CD4-positive, alpha-beta T cell (primary cell): ENCODE data around the gene SCD5. TPM values are rescaled to one million over a fixed set of nuclear protein-coding genes. Genes with fewer than 3 reads are reported as not detected.

Experiments
- ATAC-seq: fragments of 200-7000 bp; cut with Tn5 transposase; one replicate; pipeline ENCODE4 v1.10.0; 2022; ENCODE audit warnings: mild to moderate bottlenecking; ENCODE audit not compliant: poor library complexity
- CTCF ChIA-PET: fragments of 350-600 bp; sonication (Branson Sonifier 250); formaldehyde crosslinking; loops from one replicate; lab custom pipeline; 2021; ENCODE audit warnings: antibody characterized with exemption, inconsistent platforms; lab: Charles Lee
- POLR2A ChIA-PET: fragments of 350-600 bp; sonication (Branson Sonifier 250); formaldehyde crosslinking; loops from one replicate; lab custom pipeline; 2021; ENCODE audit warnings: antibody characterized with exemption, inconsistent platforms; lab: Charles Lee
- DNase-seq, 14 experiments: peaks; one replicate each; pipeline ENCODE4 v3.0.0-alpha.2; 2013 to 2020; ENCODE audit warnings: mixed read lengths in 2 of 14
- H3K27ac ChIP-seq, 2 donors: one replicate each; pipeline versions ENCODE4 v1.5.1 to v1.7.0; 2013; ENCODE audit warnings: low read length in 2 of 2, low read depth in 1 of 2, mild to moderate bottlenecking in 1 of 2
- H3K27me3 ChIP-seq, 2 experiments: 1 replicate in 1 of 2; 2 replicates in 1 of 2; pipeline versions ENCODE4 v1.6.1 to v1.7.0; 2013; ENCODE audit warnings: low read length in 2 of 2, control low read depth in 1 of 2, mild to moderate bottlenecking in 1 of 2, moderate library complexity in 1 of 2; ENCODE audit not compliant: insufficient read depth in 2 of 2, control insufficient read depth in 1 of 2
- H3K36me3 ChIP-seq: one replicate; pipeline ENCODE4 v1.6.1; 2013; ENCODE audit warnings: low read length, control low read depth; ENCODE audit not compliant: insufficient read depth
- H3K4me1 ChIP-seq: one replicate; pipeline ENCODE4 v1.6.1; 2013; ENCODE audit warnings: low read length, control low read depth; ENCODE audit not compliant: insufficient read depth
- H3K4me3 ChIP-seq: one replicate; pipeline ENCODE4 v1.5.1; 2013; ENCODE audit warnings: mild to moderate bottlenecking, low read length, moderate library complexity
- H3K9me3 ChIP-seq, 2 experiments: 1 replicate in 1 of 2; 2 replicates in 1 of 2; pipeline versions ENCODE4 v1.6.1 to v1.7.0; 2013; ENCODE audit warnings: low read length in 2 of 2, mild to moderate bottlenecking in 2 of 2, control low read depth in 1 of 2, moderate library complexity in 1 of 2; ENCODE audit not compliant: control insufficient read depth in 1 of 2, insufficient read depth in 1 of 2
- H3K27ac Mint-ChIP-seq: one replicate; pipeline ENCODE4 v1.8.0; 2020; ENCODE audit warnings: mixed read lengths
- H3K27me3 Mint-ChIP-seq: one replicate; pipeline ENCODE4 v1.8.0; 2021; ENCODE audit warnings: mixed read lengths
- H3K36me3 Mint-ChIP-seq: one replicate; pipeline ENCODE4 v1.8.0; 2021; ENCODE audit warnings: low read depth, mixed read lengths
- H3K4me1 Mint-ChIP-seq: one replicate; pipeline ENCODE4 v1.8.0; 2021; ENCODE audit warnings: low read depth, mixed read lengths
- H3K4me3 Mint-ChIP-seq: one replicate; pipeline ENCODE4 v1.8.0; 2020; ENCODE audit warnings: mild to moderate bottlenecking, mixed read lengths
- H3K9me3 Mint-ChIP-seq: one replicate; pipeline ENCODE4 v1.8.0; 2020; ENCODE audit warnings: mixed read lengths
- intact Hi-C, 2 experiments: fragments of 100-400 bp; cut with DNase I in 1 of 2; cut with micrococcal nuclease in 1 of 2; formaldehyde crosslinking; loops; one replicate each; pipeline versions ENCODE4 v1.15.1 to v1.9.0; 2023 to 2025; cut with DNase I, micrococcal nuclease
- total RNA-seq, 174 experiments: library from RNA in 2 of 174; stranded (reverse) in 2 of 174; gene quantifications; one replicate each; pipeline ENCODE4 v1.2.3 and lab custom pipeline; 2021 to 2026
- TF ChIP-seq, protein P1 (sequence below): fragments of 200-600 bp; IDR thresholded peaks from one replicate; pipeline ENCODE4 v1.8.0; 2022; ENCODE audit warnings: antibody characterized with exemption, mild to moderate bottlenecking

The SCD5 gene
- total RNA-seq, 2 experiments from 2014 or later, result 0.14 to 0.25 TPM

DNA sequence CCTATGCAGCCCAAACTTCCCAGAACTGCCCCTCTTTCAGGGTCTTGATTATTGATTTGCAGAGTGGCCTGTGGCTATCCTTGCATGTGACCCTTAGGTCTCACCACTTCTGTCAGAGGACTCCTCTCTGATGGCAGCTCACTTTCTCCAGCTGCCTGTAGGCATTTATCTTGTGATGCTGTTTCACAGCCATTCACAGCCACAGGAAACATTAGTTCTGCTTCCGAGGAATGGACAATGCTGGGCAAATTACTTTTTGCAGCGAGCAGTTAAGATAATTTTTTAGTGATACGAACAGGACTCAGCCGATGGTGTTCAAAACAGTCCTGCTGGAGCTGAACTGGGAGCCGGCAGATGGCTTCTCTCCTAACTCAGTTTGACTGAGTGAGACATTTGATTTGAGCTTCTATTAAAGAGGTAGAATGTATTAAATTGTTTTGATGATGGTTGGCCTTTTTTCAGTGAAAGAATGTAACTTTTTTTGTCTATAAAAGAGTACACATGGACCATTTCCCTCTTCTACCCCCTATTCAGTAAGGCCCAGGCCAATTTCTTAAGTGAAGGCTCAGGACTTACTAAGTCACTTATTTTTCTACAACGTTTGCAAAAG is 178.4 kb downstream of the SCD5 start:
- H3K27ac Mint-ChIP-seq, result no peak overlapping the region
- CTCF ChIA-PET, result no interaction called here
- POLR2A ChIA-PET, result no interaction called here
- H3K4me1 Mint-ChIP-seq, result peaks cover 5% of the 10 kb centered on the region
- H3K9me3 Mint-ChIP-seq, result no peaks in the 10 kb centered on the region
- H3K4me3 Mint-ChIP-seq, result no peak overlapping the region
- no peak overlapping the region for H3K27ac ChIP-seq
- TF ChIP-seq, protein P1, sequence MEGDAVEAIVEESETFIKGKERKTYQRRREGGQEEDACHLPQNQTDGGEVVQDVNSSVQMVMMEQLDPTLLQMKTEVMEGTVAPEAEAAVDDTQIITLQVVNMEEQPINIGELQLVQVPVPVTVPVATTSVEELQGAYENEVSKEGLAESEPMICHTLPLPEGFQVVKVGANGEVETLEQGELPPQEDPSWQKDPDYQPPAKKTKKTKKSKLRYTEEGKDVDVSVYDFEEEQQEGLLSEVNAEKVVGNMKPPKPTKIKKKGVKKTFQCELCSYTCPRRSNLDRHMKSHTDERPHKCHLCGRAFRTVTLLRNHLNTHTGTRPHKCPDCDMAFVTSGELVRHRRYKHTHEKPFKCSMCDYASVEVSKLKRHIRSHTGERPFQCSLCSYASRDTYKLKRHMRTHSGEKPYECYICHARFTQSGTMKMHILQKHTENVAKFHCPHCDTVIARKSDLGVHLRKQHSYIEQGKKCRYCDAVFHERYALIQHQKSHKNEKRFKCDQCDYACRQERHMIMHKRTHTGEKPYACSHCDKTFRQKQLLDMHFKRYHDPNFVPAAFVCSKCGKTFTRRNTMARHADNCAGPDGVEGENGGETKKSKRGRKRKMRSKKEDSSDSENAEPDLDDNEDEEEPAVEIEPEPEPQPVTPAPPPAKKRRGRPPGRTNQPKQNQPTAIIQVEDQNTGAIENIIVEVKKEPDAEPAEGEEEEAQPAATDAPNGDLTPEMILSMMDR, result no peak
- H3K9me3 ChIP-seq, result no peaks in the 10 kb centered on the region
- no peak overlapping the region for H3K4me3 ChIP-seq
- H3K36me3 ChIP-seq, result no peaks in the 10 kb centered on the region
- H3K4me1 ChIP-seq, result no peaks in the 10 kb centered on the region
- H3K36me3 Mint-ChIP-seq, result no peaks in the 10 kb centered on the region
- no peaks in the 10 kb centered on the region for H3K27me3 ChIP-seq
- H3K27me3 Mint-ChIP-seq, result no peaks in the 10 kb centered on the region
- DNase-seq (no peak), ATAC-seq (no peak)
- intact Hi-C loops, result no loop called here

DNA sequence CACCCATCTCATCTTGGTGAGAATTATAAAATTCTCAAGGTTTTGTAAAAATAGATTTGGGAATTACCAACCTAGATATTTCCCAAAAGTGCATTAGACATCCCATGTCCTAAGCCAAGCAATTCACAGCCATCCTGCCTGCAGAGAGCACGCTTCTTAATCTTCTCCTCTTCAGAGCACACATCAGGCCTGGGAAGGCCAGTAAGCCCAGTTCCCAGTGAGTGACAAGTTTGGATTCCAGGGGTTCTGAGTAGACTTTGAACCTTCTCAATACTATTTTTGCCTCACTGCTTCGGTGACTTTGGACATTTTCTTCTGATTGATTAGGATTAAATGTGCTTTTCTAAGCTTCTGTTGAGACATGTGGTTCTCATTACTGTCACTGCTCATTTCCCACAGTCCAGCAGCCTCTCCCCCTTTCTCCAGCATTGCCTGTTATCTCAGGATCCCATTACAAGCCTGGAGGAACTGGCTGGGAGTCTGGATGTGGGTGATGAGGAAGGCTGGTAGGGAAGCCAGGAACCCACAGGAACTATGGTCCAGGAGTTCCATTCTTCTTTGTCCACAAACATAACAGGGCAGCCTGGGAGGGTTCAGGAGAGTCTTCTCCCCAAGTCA is 180.4 kb downstream of the SCD5 start:
- Histone ChIP-seq H3K4me3 (no peak overlapping the region), H3K27me3 (no peaks in the 10 kb centered on the region), H3K27ac (no peak overlapping the region), H3K4me1 (no peaks in the 10 kb centered on the region), H3K9me3 (no peaks in the 10 kb centered on the region), H3K36me3 (no peaks in the 10 kb centered on the region)
- intact Hi-C loops, result no loop called here
- TF ChIP-seq, protein P1, result no peak
- ChIA-PET POLR2A (no interaction called here), CTCF (no interaction called here)
- no peaks in the 10 kb centered on the region for H3K9me3 Mint-ChIP-seq
- peaks cover 5% of the 10 kb centered on the region for H3K4me1 Mint-ChIP-seq
- ATAC-seq (no peak), DNase-seq (no peak)
- H3K27me3 Mint-ChIP-seq, result no peaks in the 10 kb centered on the region
- no peak overlapping the region for H3K4me3 Mint-ChIP-seq
- H3K27ac Mint-ChIP-seq, result no peak overlapping the region
- no peaks in the 10 kb centered on the region for H3K36me3 Mint-ChIP-seq

DNA sequence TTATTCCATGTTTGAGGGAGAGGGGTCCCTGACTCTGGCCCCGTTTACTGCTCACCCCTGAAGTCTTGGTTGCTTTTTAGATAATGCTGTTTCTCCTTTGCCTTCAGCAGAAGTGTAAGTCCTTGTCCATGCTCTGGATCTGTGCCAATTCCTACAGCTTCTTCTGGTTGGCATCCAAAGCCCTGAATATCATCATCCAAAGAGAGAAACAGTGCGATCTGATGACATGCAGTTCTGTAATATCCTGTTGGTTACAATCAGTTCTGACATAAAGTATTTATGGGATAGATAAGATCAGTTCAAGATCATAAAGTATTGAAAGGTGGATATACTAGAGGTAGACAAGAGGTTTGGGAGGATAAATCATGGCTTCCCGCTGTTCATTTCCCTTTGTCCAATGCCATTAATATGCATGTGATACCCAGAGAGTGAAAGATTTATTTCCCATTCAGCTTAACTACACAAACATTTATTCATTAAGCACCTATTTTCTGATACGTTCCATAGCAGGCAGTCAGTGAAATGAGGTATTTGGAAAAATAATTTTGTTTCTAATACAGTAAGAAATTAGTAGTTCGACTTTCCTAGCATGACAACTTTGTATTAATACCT is 183.7 kb downstream of the SCD5 start:
- Mint-ChIP-seq H3K4me3 (no peak overlapping the region), H3K4me1 (no peaks in the 10 kb centered on the region), H3K27ac (no peak overlapping the region), H3K27me3 (no peaks in the 10 kb centered on the region), H3K9me3 (no peaks in the 10 kb centered on the region), H3K36me3 (no peaks in the 10 kb centered on the region)
- TF ChIP-seq, protein P1, result no peak
- CTCF ChIA-PET, result no interaction called here
- Histone ChIP-seq H3K4me3 (no peak overlapping the region), H3K4me1 (no peaks in the 10 kb centered on the region), H3K36me3 (no peaks in the 10 kb centered on the region), H3K9me3 (no peaks in the 10 kb centered on the region), H3K27ac (no peak overlapping the region), H3K27me3 (no peaks in the 10 kb centered on the region)
- POLR2A ChIA-PET, result no interaction called here
- ATAC-seq, result no peak
- intact Hi-C loops, result no loop called here
- DNase-seq, result no peak
